IMR-90 (cell line): Measurements from ENCODE around the gene SLC35F6. TPM values are rescaled to one million over a fixed set of nuclear protein-coding genes. Genes with fewer than 3 reads are reported as not detected.

Source experiments
- ATAC-seq: fragments of 200-7000 bp; cut with Tn5 transposase; 2 replicates; pipeline ENCODE4 v1.9.1; 2020; ENCODE audit warnings: low read depth, mild to moderate bottlenecking, moderate library complexity
- BruUV-seq: library from RNA; stranded (reverse); fragments of 400-500 nt; replicated peaks from 2 replicates; lab custom pipeline; 2021; lab: Mats Ljungman, UMichigan
- CTCF ChIA-PET: fragments of 300-600 bp; formaldehyde crosslinking; extraction: SDS; loops from one replicate; lab custom pipeline; 2021; ENCODE audit warnings: antibody characterized with exemption; lab: Yijun Ruan, JAX
- POLR2A ChIA-PET: fragments of 300-600 bp; sonication (Branson Sonifier 250); formaldehyde crosslinking; loops from one replicate; lab custom pipeline; 2022; ENCODE audit warnings: antibody characterized with exemption; ENCODE audit not compliant: unreplicated experiment; lab: Charles Lee
- DNase-seq: peaks from one replicate; pipeline ENCODE4 v3.0.0; 2013
- H2AFZ ChIP-seq: replicated peaks from 2 replicates; pipeline ENCODE3; 2013; ENCODE audit warnings: low read length, mild to moderate bottlenecking; ENCODE audit not compliant: poor library complexity
- H2AK5ac ChIP-seq: 2 replicates; pipeline ENCODE4 v1.6.1; 2013; ENCODE audit warnings: low read depth, low read length, inconsistent platforms
- H2AK9ac ChIP-seq: replicated peaks from 2 replicates; pipeline ENCODE3; 2013; ENCODE audit warnings: mild to moderate bottlenecking, low read depth, low read length, moderate library complexity; ENCODE audit not compliant: poor library complexity
- H2BK120ac ChIP-seq: 2 replicates; pipeline ENCODE4 v1.6.1; 2013; ENCODE audit warnings: low read depth, low read length, inconsistent platforms
- H2BK15ac ChIP-seq: 3 replicates; pipeline ENCODE4 v1.6.1; 2013; ENCODE audit warnings: low read depth, low read length, inconsistent platforms
- H2BK20ac ChIP-seq: 2 replicates; pipeline ENCODE4 v1.6.1; 2013; ENCODE audit warnings: low read depth, mild to moderate bottlenecking, inconsistent platforms, low read length, moderate library complexity
- H2BK5ac ChIP-seq: 2 replicates; pipeline ENCODE4 v1.6.1; 2013; ENCODE audit warnings: mild to moderate bottlenecking, low read depth, low read length, inconsistent platforms; ENCODE audit not compliant: poor library complexity, severe bottlenecking
- H3K14ac ChIP-seq: replicated peaks from 2 replicates; pipeline ENCODE4 v1.6.1; 2013; ENCODE audit warnings: low read depth, low read length, inconsistent platforms
- H3K18ac ChIP-seq: 2 replicates; pipeline ENCODE4 v1.6.1; 2013; ENCODE audit warnings: low read depth, low read length, control low read depth
- H3K23ac ChIP-seq: 2 replicates; pipeline ENCODE4 v1.6.1; 2013; ENCODE audit warnings: low read depth, low read length, inconsistent platforms
- H3K27ac ChIP-seq: 2 replicates; pipeline ENCODE4 v1.5.1; 2013; ENCODE audit warnings: mild to moderate bottlenecking, control low read depth, low read length; ENCODE audit not compliant: insufficient read depth
- H3K27me3 ChIP-seq: 2 replicates; pipeline ENCODE4 v1.6.1; 2013; ENCODE audit warnings: low read length; ENCODE audit not compliant: control insufficient read depth, insufficient read depth
- H3K36me3 ChIP-seq: 2 replicates; pipeline ENCODE4 v1.6.1; 2013; ENCODE audit warnings: low read length, mixed read lengths; ENCODE audit not compliant: control insufficient read depth, insufficient read depth
- H3K4ac ChIP-seq: 2 replicates; pipeline ENCODE4 v1.6.1; 2013; ENCODE audit warnings: low read depth, low read length, inconsistent platforms
- H3K4me1 ChIP-seq: 2 replicates; pipeline ENCODE4 v1.6.1; 2013; ENCODE audit warnings: low read length, mixed read lengths; ENCODE audit not compliant: control insufficient read depth, insufficient read depth
- H3K4me2 ChIP-seq: 2 replicates; pipeline ENCODE4 v1.6.1; 2013; ENCODE audit warnings: low read depth, mild to moderate bottlenecking, control low read depth, low read length, moderate library complexity
- H3K4me3 ChIP-seq: 2 replicates; pipeline ENCODE4 v1.5.1; 2013; ENCODE audit warnings: low read depth, mild to moderate bottlenecking, control low read depth, low read length, moderate library complexity; ENCODE audit not compliant: insufficient read depth
- H3K56ac ChIP-seq: 2 replicates; pipeline ENCODE4 v1.6.1; 2013; ENCODE audit warnings: low read length, inconsistent platforms; ENCODE audit not compliant: insufficient read depth; ENCODE audit errors: extremely low read depth
- H3K79me1 ChIP-seq, 2 experiments: 2 replicates each; pipeline ENCODE4 v1.6.1; 2013; ENCODE audit warnings: low read length in 2 of 2, inconsistent platforms in 1 of 2, low read depth in 1 of 2
- H3K9ac ChIP-seq: 2 replicates; pipeline ENCODE4 v1.6.1; 2013; ENCODE audit warnings: low read depth, low read length, control low read depth
- H3K9me1 ChIP-seq: 2 replicates; pipeline ENCODE4 v1.6.1; 2013; ENCODE audit warnings: low read length, inconsistent platforms; ENCODE audit not compliant: insufficient read depth
- H3K9me3 ChIP-seq: 2 replicates; pipeline ENCODE4 v1.6.1; 2013; ENCODE audit warnings: low read length; ENCODE audit not compliant: control insufficient read depth, insufficient read depth
- H4K20me1 ChIP-seq: 2 replicates; pipeline ENCODE4 v1.6.1; 2013; ENCODE audit warnings: low read length, inconsistent platforms; ENCODE audit not compliant: insufficient read depth
- H4K5ac ChIP-seq: 2 replicates; pipeline ENCODE4 v1.6.1; 2013; ENCODE audit warnings: mild to moderate bottlenecking, low read depth, low read length, control low read depth
- H4K8ac ChIP-seq, 2 experiments: 2 replicates each; pipeline ENCODE4 v1.6.1; 2013; ENCODE audit warnings: low read depth in 2 of 2, low read length in 2 of 2, control low read depth in 1 of 2, inconsistent platforms in 1 of 2
- H4K91ac ChIP-seq: 2 replicates; pipeline ENCODE4 v1.6.1; 2013; ENCODE audit warnings: low read depth, low read length, inconsistent platforms; ENCODE audit not compliant: insufficient read depth
- BHLHE40 ChIP-seq: fragments of 150-350 bp; IDR thresholded peaks from 2 replicates; pipeline ENCODE4 v1.6.1; 2016; ENCODE audit warnings: mild to moderate bottlenecking, low read depth, low read length
- CEBPB ChIP-seq: IDR thresholded peaks from 2 replicates; pipeline ENCODE4 v1.6.1; 2012; ENCODE audit warnings: low read depth, low read length, improper control_type of control experiment
- CHD1 ChIP-seq: IDR thresholded peaks from 2 replicates; pipeline ENCODE4 v1.6.1; 2012; ENCODE audit warnings: low read depth, low read length, improper control_type of control experiment
- CTCF ChIP-seq: conservative IDR thresholded peaks from 2 replicates; pipeline ENCODE4 v1.5.1; 2012; ENCODE audit warnings: mild to moderate bottlenecking, low read depth, low read length, improper control_type of control experiment
- ELK1 ChIP-seq: fragments of 150-350 bp; IDR thresholded peaks from 2 replicates; pipeline ENCODE4 v1.6.1; 2016; ENCODE audit warnings: low read depth, mild to moderate bottlenecking, low read length, moderate library complexity, borderline replicate concordance
- FOS ChIP-seq: fragments of 150-350 bp; IDR thresholded peaks from 2 replicates; pipeline ENCODE4 v1.6.1; 2016; ENCODE audit warnings: low read depth, low read length
- MAFK ChIP-seq: IDR thresholded peaks from 2 replicates; pipeline ENCODE4 v1.6.1; 2012; ENCODE audit warnings: low read depth, low read length, improper control_type of control experiment
- MAZ ChIP-seq: IDR thresholded peaks from 2 replicates; pipeline ENCODE4 v1.6.1; 2012; ENCODE audit warnings: low read depth, mild to moderate bottlenecking, low read length, improper control_type of control experiment, moderate library complexity, borderline replicate concordance
- MXI1 ChIP-seq: IDR thresholded peaks from 2 replicates; pipeline ENCODE4 v1.6.1; 2012; ENCODE audit warnings: low read depth, mild to moderate bottlenecking, low read length, moderate library complexity, borderline replicate concordance
- NFE2L2 ChIP-seq: fragments of 150-350 bp; IDR thresholded peaks from 2 replicates; pipeline ENCODE4 v1.6.1; 2016; ENCODE audit warnings: low read depth, mild to moderate bottlenecking, low read length
- POLR2A ChIP-seq: IDR thresholded peaks from 2 replicates; pipeline ENCODE4 v1.6.1; 2012; ENCODE audit warnings: mild to moderate bottlenecking, low read depth, low read length
- RAD21 ChIP-seq: IDR thresholded peaks from 2 replicates; pipeline ENCODE4 v1.6.1; 2012; ENCODE audit warnings: low read length, improper control_type of control experiment
- RCOR1 ChIP-seq: IDR thresholded peaks from 2 replicates; pipeline ENCODE4 v1.6.1; 2012; ENCODE audit warnings: mild to moderate bottlenecking, low read length, improper control_type of control experiment; ENCODE audit not compliant: insufficient replicate concordance
- RFX5 ChIP-seq: IDR thresholded peaks from 2 replicates; pipeline ENCODE4 v1.8.0; 2012; ENCODE audit warnings: low read depth, mild to moderate bottlenecking, low read length, moderate library complexity
- SMC3 ChIP-seq: fragments of 150-350 bp; IDR thresholded peaks from 2 replicates; pipeline ENCODE4 v1.6.1; 2016; ENCODE audit warnings: low read depth, mild to moderate bottlenecking, antibody characterized with exemption, low read length, moderate library complexity
- USF2 ChIP-seq: fragments of 150-350 bp; IDR thresholded peaks from 2 replicates; pipeline ENCODE4 v1.6.1; 2017; ENCODE audit warnings: mild to moderate bottlenecking, antibody characterized with exemption, low read length, low read depth
- WGBS, 2 experiments: methylation state at CpG; one replicate each; pipeline versions ENCODE4 v1.1.5 to v1.1.7; 2013; ENCODE audit warnings: missing lambda C conversion rate in 2 of 2; ENCODE audit not compliant: insufficient read length in 1 of 2; ENCODE audit errors: extremely low coverage in 2 of 2; 5-methylcytosine and 5-hydroxymethylcytosine counted together
- dilution Hi-C: fragments of 300-500 bp; cut with HindIII; formaldehyde crosslinking; loops from one replicate; pipeline ENCODE4 v1.14.3; 2018; ENCODE audit warnings: low sequenced_read_pairs; ENCODE audit not compliant: unreplicated experiment
- in situ Hi-C: fragments of 300-500 bp; cut with MboI; formaldehyde crosslinking; loops from 3 replicates; pipeline ENCODE4 v1.14.3; 2019; ENCODE audit warnings: low sequenced_read_pairs, inconsistent platforms, mixed read lengths
- intact Hi-C: fragments of 100-400 bp; cut with micrococcal nuclease; formaldehyde crosslinking; loops from 2 replicates; pipeline ENCODE4 v1.10.0; 2022
- polyA plus RNA-seq, 3 experiments: library from polyadenylated mRNA; depleted of rRNA; stranded (reverse); fragments of >200 nt; gene quantifications; 2 replicates each; pipeline ENCODE4 v1.2.3, GENCODE V29; 2012; ENCODE audit warnings: low replicate concordance in 1 of 3
- total RNA-seq: library from RNA; depleted of rRNA; stranded (reverse); fragments of >200 nt; gene quantifications from 2 replicates; pipeline ENCODE4 v1.2.3, GENCODE V29; 2012

SLC35F6 gene
- total and polyA plus RNA-seq, 2 of the 4 experiments (the other 2 are of a cell fraction): 19.1 to 30.6 TPM

GRCh38 chr2:26738481-26738880, 25.6 kb upstream of the SLC35F6 start:
- WGBS, 2 experiments: 100% methylated on average over 1 of the region's 4 CpGs; no CpG with 5 or more reads in 1 of the 2 experiments
- Histone ChIP-seq H3K27ac (no peak overlapping the region), H3K14ac (no peak overlapping the region), H3K9me3 (no peaks in the 10 kb centered on the region), H3K56ac (no peak overlapping the region), H3K23ac (no peak overlapping the region), H3K36me3 (no peaks in the 10 kb centered on the region), H3K4me2 (no peak overlapping the region), H3K9ac (no peak overlapping the region), H3K4ac (no peak overlapping the region), H3K9me1 (no peaks in the 10 kb centered on the region), H2AK5ac (no peak overlapping the region), H3K79me1 (no peaks in the 10 kb centered on the region), H3K18ac (no peak overlapping the region), H4K5ac (no peak overlapping the region), H2BK15ac (no peak overlapping the region), H2BK5ac (no peak overlapping the region), H3K4me1 (no peaks in the 10 kb centered on the region), H4K20me1 (no peaks in the 10 kb centered on the region), H3K27me3 (peaks cover 7% of the 10 kb centered on the region; the same call in 1 of the 2 replicates), H4K91ac (no peak overlapping the region), H4K8ac (no peak overlapping the region), H2AK9ac (no peak overlapping the region), H3K4me3 (no peak overlapping the region), H2AFZ (no peak overlapping the region), H2BK20ac (no peak overlapping the region), H2BK120ac (no peak overlapping the region)
- ChIA-PET POLR2A (no interaction called here), CTCF (no interaction called here)
- in situ Hi-C loops: no loop called here
- no TSS peak for BruUV-seq
- DNase-seq (no peak), ATAC-seq (no peak)
- dilution Hi-C loops: no loop called here
- intact Hi-C loops: no loop called here
- TF ChIP-seq BHLHE40: no peak
- no peak for TF ChIP-seq CEBPB
- TF ChIP-seq MAFK: no peak
- TF ChIP-seq POLR2A: no peak
- TF ChIP-seq SMC3: no peak
- no peak for TF ChIP-seq RAD21
- TF ChIP-seq MAZ: no peak
- no peak for TF ChIP-seq CHD1
- TF ChIP-seq NFE2L2: no peak
- no peak for TF ChIP-seq FOS
- no peak for TF ChIP-seq ELK1
- no peak for TF ChIP-seq MXI1
- TF ChIP-seq USF2: no peak
- TF ChIP-seq RFX5: no peak
- TF ChIP-seq RCOR1: no peak
- TF ChIP-seq CTCF: no peak
